Dedifferentiated amniotic fluid mesenchymal stem cell (primary cell): Measurements from ENCODE around the gene ZNHIT2.
"Not testable (repeated sequence)": the region's sequence is repeated elsewhere in the genome, so short reads cannot be mapped to it uniquely, and the experiment has no call there.

Experiments used
- DNase-seq: peaks from one replicate; pipeline ENCODE4 v3.0.0-alpha.2; 2016; ENCODE audit errors: extremely low spot score

The ZNHIT2 gene

GRCh38 chr11:65117206-65118096 is at the start of gene ZNHIT2:
TSS of gene ZNHIT2 (minus strand) at chr11:65117701. CDS start at chr11:65117653, 48 bp downstream.
- DNase-seq = peak; percentile 99

- DNase-seq = no peak
Measured at GRCh38 chr11:65166893-65167292, 49.4 kb upstream of the ZNHIT2 start.

- DNase-seq = no peak
Measured at GRCh38 chr11:65165410-65166317, 48.2 kb upstream of the ZNHIT2 start.

GRCh38 chr11:65163684-65164083 is 46.2 kb upstream of the ZNHIT2 start:
- no peak for DNase-seq

- DNase-seq = no peak
Measured at GRCh38 chr11:65160643-65161042, 43.1 kb upstream of the ZNHIT2 start.

- no peak for DNase-seq
Measured at GRCh38 chr11:65159012-65159411, 41.5 kb upstream of the ZNHIT2 start.

GRCh38 chr11:65157336-65157735 is 39.8 kb upstream of the ZNHIT2 start:
- DNase-seq = no peak

GRCh38 chr11:65156926-65157325 is 39.4 kb upstream of the ZNHIT2 start:
- no peak for DNase-seq

GRCh38 chr11:65156256-65156655 is 38.8 kb upstream of the ZNHIT2 start:
- DNase-seq = no peak

GRCh38 chr11:65152122-65152521 is 34.6 kb upstream of the ZNHIT2 start:
- DNase-seq = no peak

- no peak for DNase-seq
Measured at GRCh38 chr11:65151331-65151899, 33.9 kb upstream of the ZNHIT2 start.

GRCh38 chr11:65150509-65151299 is 33.2 kb upstream of the ZNHIT2 start:
- peak; percentile 70 for DNase-seq

GRCh38 chr11:65150131-65150508 is 32.6 kb upstream of the ZNHIT2 start:
- DNase-seq = not testable (repeated sequence)

GRCh38 chr11:65148657-65149056 is 31.2 kb upstream of the ZNHIT2 start:
- no peak for DNase-seq

- no peak for DNase-seq
Measured at GRCh38 chr11:65147352-65148075, 30.0 kb upstream of the ZNHIT2 start.

GRCh38 chr11:65141896-65142494 is 24.5 kb upstream of the ZNHIT2 start:
- no peak for DNase-seq

- no peak for DNase-seq
Measured at GRCh38 chr11:65136515-65137096, 19.1 kb upstream of the ZNHIT2 start.

GRCh38 chr11:65135633-65136145 is 18.2 kb upstream of the ZNHIT2 start:
- no peak for DNase-seq

- peak; percentile 85 for DNase-seq
Measured at GRCh38 chr11:65134952-65135632, 17.6 kb upstream of the ZNHIT2 start.
